Measurements from ENCODE around the gene CDV3. TPM values are rescaled to one million over a fixed set of nuclear protein-coding genes. Genes with fewer than 3 reads are reported as not detected.

CDV3 gene
- total and polyA plus RNA-seq, 4 donors = 37.5 to 82.6 (median 53.1) TPM

DNA sequence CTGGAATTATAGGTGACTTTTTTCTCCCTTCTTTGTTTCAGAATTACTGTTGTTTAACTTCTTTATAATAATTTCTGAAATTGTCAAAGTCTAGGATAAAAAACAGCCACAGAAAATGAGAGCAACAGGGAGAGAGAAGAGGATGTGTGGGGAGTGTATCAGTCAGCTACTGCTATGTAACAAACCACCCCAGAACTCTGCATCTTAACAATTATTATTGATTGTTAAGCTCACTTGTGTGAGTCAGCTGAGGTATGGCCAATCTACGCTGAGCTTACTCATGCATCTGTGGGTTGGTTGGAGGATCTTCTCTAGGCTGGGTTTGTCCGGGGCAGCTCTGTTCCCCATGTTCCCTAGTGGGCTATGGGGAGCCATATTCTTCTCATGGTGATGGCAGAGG lies 43.7 kb upstream of the CDV3 start:
- TF ChIP-seq, protein P1, sequence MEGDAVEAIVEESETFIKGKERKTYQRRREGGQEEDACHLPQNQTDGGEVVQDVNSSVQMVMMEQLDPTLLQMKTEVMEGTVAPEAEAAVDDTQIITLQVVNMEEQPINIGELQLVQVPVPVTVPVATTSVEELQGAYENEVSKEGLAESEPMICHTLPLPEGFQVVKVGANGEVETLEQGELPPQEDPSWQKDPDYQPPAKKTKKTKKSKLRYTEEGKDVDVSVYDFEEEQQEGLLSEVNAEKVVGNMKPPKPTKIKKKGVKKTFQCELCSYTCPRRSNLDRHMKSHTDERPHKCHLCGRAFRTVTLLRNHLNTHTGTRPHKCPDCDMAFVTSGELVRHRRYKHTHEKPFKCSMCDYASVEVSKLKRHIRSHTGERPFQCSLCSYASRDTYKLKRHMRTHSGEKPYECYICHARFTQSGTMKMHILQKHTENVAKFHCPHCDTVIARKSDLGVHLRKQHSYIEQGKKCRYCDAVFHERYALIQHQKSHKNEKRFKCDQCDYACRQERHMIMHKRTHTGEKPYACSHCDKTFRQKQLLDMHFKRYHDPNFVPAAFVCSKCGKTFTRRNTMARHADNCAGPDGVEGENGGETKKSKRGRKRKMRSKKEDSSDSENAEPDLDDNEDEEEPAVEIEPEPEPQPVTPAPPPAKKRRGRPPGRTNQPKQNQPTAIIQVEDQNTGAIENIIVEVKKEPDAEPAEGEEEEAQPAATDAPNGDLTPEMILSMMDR (IDR thresholded peaks at IDR 0.05; ENCODE audit: low read depth, low read length, missing input control) = no peak
- TF ChIP-seq, protein P2, sequence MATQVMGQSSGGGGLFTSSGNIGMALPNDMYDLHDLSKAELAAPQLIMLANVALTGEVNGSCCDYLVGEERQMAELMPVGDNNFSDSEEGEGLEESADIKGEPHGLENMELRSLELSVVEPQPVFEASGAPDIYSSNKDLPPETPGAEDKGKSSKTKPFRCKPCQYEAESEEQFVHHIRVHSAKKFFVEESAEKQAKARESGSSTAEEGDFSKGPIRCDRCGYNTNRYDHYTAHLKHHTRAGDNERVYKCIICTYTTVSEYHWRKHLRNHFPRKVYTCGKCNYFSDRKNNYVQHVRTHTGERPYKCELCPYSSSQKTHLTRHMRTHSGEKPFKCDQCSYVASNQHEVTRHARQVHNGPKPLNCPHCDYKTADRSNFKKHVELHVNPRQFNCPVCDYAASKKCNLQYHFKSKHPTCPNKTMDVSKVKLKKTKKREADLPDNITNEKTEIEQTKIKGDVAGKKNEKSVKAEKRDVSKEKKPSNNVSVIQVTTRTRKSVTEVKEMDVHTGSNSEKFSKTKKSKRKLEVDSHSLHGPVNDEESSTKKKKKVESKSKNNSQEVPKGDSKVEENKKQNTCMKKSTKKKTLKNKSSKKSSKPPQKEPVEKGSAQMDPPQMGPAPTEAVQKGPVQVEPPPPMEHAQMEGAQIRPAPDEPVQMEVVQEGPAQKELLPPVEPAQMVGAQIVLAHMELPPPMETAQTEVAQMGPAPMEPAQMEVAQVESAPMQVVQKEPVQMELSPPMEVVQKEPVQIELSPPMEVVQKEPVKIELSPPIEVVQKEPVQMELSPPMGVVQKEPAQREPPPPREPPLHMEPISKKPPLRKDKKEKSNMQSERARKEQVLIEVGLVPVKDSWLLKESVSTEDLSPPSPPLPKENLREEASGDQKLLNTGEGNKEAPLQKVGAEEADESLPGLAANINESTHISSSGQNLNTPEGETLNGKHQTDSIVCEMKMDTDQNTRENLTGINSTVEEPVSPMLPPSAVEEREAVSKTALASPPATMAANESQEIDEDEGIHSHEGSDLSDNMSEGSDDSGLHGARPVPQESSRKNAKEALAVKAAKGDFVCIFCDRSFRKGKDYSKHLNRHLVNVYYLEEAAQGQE (IDR thresholded peaks at IDR 0.05) = no peak
- TF ChIP-seq SP1 (IDR thresholded peaks at IDR 0.05) (no peak), HNF4G (IDR thresholded peaks at IDR 0.05) (no peak)
- TF ChIP-seq, protein P3, sequence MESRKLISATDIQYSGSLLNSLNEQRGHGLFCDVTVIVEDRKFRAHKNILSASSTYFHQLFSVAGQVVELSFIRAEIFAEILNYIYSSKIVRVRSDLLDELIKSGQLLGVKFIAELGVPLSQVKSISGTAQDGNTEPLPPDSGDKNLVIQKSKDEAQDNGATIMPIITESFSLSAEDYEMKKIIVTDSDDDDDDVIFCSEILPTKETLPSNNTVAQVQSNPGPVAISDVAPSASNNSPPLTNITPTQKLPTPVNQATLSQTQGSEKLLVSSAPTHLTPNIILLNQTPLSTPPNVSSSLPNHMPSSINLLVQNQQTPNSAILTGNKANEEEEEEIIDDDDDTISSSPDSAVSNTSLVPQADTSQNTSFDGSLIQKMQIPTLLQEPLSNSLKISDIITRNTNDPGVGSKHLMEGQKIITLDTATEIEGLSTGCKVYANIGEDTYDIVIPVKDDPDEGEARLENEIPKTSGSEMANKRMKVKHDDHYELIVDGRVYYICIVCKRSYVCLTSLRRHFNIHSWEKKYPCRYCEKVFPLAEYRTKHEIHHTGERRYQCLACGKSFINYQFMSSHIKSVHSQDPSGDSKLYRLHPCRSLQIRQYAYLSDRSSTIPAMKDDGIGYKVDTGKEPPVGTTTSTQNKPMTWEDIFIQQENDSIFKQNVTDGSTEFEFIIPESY (IDR thresholded peaks at IDR 0.05) = no peak

DNA sequence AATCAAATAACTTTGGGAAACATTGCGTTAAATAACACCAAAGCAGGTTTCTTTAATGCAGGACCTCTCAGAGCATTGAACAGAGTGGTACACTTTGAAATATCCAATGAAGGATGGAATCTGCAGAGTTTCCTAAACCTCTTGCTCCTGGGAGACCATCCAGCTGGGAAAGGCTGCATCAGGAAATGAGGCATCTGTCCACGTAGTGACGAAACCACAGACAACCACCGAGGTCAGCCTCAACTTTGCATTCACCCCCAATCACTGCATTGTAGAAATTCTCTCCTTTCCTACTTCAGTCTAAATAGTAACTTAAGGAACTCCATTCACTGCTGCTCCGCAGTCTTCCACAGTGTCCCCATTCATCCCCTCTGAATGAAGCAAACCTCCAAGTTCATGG lies 41.5 kb upstream of the CDV3 start:
- no peak overlapping the region for H3K9ac ChIP-seq (ENCODE audit: low read depth in 1 of 2, low read length in 2 of 2)
- no peaks in the 10 kb centered on the region for H3K9me3 ChIP-seq (ENCODE audit: control insufficient read depth in 4 of 4, low read length in 3 of 4)
- WGBS = 77% methylated on average over 5 of the region's 5 CpGs
- H3K27ac ChIP-seq (ENCODE audit: low read depth in 1 of 2, low read length in 2 of 2) = no peak overlapping the region
- TF ChIP-seq FOXA1 (IDR thresholded peaks at IDR 0.05) (no peak), JUND (IDR thresholded peaks at IDR 0.05) (no peak), TAF1 (conservative IDR thresholded peaks at IDR 0.05) (no peak), HNF4G (IDR thresholded peaks at IDR 0.05) (no peak), SP1 (IDR thresholded peaks at IDR 0.05) (no peak), RAD21 (IDR thresholded peaks at IDR 0.05) (no peak), NR2F2 (IDR thresholded peaks at IDR 0.05) (no peak), FOXA2 (IDR thresholded peaks at IDR 0.05) (no peak), EGR1 (IDR thresholded peaks at IDR 0.05; ENCODE audit: low read depth in 2 of 2) (no peak)
- TF ChIP-seq, protein P2 (IDR thresholded peaks at IDR 0.05) = no peak
- TF ChIP-seq, protein P1 (IDR thresholded peaks at IDR 0.05; ENCODE audit: low read depth, low read length, missing input control) = no peak
- TF ChIP-seq, protein P4, sequence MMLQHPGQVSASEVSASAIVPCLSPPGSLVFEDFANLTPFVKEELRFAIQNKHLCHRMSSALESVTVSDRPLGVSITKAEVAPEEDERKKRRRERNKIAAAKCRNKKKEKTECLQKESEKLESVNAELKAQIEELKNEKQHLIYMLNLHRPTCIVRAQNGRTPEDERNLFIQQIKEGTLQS (IDR thresholded peaks at IDR 0.05) = no peak
- DNase-seq (ENCODE audit: low spot score) = no peak
- no peaks in the 10 kb centered on the region for H3K36me3 ChIP-seq (ENCODE audit: control insufficient read depth in 4 of 4, insufficient read depth in 3 of 4, low read depth in 1 of 4, low read length in 3 of 4)
- H3K4me1 ChIP-seq (ENCODE audit: control insufficient read depth in 4 of 4, insufficient read depth in 4 of 4, low read length in 3 of 4) = peaks cover 4 to 15% (median 11%) of the 10 kb centered on the region in 4 donors
- no peaks in the 10 kb centered on the region for H3K27me3 ChIP-seq (ENCODE audit: control insufficient read depth in 4 of 4, insufficient read depth in 4 of 4, low read length in 3 of 4)
- no peak overlapping the region for H3K4me3 ChIP-seq (ENCODE audit: low read depth in 1 of 3, low read length in 3 of 3)

More for the DNA sequence above, 43.7 kb upstream of the CDV3 start:
- H3K36me3 ChIP-seq (ENCODE audit: control insufficient read depth in 4 of 4, insufficient read depth in 3 of 4, low read depth in 1 of 4, low read length in 3 of 4) = no peaks in the 10 kb centered on the region
- no peak for DNase-seq (ENCODE audit: low spot score)
- H3K9me3 ChIP-seq (ENCODE audit: control insufficient read depth in 4 of 4, low read length in 3 of 4) = no peaks in the 10 kb centered on the region
- WGBS = 100% methylated on average over 2 of the region's 2 CpGs
- H3K27me3 ChIP-seq (ENCODE audit: control insufficient read depth in 4 of 4, insufficient read depth in 4 of 4, low read length in 3 of 4) = no peaks in the 10 kb centered on the region
- no peak overlapping the region for H3K9ac ChIP-seq (ENCODE audit: low read depth in 1 of 2, low read length in 2 of 2)
- no peak overlapping the region for H3K27ac ChIP-seq (ENCODE audit: low read depth in 1 of 2, low read length in 2 of 2)
- no peak overlapping the region for H3K4me3 ChIP-seq (ENCODE audit: low read depth in 1 of 3, low read length in 3 of 3)
- peaks cover 0 to 2% (median 0%) of the 10 kb centered on the region in 4 donors for H3K4me1 ChIP-seq (ENCODE audit: control insufficient read depth in 4 of 4, insufficient read depth in 4 of 4, low read length in 3 of 4)

Data from liver (tissue), 9 donors.